Amniotic epithelial cell (primary cell): ENCODE measurements around the gene PRM3.

Experiments
- DNase-seq: peaks from one replicate; pipeline ENCODE4 v3.0.0-alpha.2; 2010; ENCODE audit warnings: low read depth

The PRM3 gene

DNA sequence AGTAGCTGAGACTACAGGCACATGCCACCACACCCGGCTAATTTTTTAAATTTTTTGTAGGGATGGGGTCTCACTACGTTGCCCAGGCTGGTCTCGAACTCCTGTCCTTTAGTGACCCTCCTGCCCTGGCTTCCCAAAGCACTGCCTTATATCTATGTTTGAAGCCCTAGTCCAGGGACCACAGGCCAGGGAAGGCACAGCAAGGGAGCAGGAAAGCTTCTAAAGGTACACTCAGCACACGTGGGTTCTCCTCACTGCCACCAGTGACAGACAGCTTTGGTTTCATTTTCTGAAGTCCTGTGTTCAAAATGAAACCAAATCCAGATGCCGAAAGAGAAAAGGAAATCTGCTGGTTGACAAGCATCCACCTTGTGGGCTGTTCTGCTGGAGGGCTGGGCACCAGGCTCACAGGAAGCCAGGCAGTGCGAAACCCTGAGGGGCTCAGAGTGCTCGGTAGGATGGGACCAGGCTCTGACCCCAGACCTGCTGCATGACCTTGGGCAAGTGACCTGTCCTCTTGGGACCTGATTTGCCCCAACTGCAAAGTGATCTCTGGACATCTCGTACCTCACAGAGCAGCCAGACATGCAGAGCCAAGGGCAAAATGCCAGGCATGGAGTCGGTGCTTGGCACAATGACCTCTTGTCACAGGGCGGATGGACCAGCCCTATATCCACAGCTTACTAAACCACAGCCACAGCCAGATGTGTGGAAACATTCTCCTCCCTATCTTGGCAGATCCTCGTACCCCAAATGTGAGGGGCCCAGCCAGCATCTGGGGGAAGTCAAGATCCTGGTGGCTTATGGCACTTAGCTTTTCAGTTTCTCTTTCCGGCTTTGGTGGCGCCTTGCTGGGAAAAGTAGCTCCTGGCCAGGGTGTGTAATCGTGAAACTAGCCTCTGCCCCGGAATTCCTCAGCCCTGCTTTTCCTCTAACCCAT, 14.6 kb downstream of the PRM3 start:
- no peak for DNase-seq

DNA sequence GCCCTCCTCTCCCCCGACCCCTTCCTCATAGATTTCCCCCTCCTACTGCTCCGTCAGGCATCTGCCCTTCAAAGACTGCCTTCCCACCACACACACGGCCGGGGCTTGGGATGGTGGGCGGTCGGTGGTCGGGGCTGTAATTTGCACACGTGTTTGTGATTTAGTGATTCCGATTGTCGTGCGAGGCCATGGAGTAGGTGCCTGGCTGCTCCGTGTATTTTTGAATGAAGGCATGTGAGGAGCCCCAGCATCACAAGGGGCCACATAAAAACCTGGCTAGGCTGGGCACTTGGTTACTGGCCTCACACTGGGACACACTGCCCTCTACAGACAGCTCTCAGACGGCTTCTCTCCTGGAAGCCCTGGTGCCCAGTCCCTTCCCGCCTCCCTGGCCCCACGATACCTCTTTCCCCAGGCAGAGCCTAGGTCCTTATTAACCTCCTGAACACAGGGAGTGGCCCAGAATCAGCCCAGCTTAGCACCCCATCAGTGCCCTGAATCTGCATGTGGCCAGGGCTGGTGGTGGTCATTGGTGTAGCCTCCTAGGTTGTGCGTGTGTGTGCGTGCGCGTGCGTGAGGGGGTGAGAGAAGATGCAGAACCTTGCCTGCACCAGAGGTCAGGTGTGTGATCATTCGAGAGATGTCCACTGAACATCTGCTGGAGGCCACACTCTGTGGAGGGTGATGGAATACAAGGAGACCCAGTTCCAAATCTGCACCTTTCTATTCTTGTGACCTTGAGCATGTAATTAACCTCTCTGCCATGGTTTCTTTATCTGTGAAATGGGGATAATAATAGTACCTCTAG, 16.1 kb downstream of the PRM3 start:
- peak; percentile 72 for DNase-seq

DNA sequence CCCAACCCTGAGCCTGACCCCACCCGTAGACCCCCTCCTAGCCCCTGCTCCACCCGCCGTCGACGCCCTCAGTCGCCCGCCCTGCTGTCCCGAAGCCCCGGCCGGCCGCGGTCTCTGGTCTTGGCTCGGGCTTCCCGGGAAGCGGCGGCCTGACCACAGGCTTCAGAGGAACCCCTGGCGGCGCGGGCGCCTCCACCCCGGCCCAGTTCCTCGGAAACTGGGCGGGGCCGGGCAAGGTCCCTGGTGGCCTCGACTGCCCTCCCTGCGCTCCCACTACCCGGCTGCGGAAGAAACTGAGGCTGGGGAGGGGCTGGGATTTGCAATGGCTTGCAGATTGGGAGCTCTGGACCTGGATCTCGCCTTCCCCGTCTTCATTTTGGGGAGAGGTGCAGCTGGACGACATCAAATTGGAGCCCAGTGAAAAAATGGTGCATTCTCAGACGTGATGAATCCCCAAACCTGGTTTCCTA, 16.7 kb downstream of the PRM3 start:
- DNase-seq, result no peak

DNA sequence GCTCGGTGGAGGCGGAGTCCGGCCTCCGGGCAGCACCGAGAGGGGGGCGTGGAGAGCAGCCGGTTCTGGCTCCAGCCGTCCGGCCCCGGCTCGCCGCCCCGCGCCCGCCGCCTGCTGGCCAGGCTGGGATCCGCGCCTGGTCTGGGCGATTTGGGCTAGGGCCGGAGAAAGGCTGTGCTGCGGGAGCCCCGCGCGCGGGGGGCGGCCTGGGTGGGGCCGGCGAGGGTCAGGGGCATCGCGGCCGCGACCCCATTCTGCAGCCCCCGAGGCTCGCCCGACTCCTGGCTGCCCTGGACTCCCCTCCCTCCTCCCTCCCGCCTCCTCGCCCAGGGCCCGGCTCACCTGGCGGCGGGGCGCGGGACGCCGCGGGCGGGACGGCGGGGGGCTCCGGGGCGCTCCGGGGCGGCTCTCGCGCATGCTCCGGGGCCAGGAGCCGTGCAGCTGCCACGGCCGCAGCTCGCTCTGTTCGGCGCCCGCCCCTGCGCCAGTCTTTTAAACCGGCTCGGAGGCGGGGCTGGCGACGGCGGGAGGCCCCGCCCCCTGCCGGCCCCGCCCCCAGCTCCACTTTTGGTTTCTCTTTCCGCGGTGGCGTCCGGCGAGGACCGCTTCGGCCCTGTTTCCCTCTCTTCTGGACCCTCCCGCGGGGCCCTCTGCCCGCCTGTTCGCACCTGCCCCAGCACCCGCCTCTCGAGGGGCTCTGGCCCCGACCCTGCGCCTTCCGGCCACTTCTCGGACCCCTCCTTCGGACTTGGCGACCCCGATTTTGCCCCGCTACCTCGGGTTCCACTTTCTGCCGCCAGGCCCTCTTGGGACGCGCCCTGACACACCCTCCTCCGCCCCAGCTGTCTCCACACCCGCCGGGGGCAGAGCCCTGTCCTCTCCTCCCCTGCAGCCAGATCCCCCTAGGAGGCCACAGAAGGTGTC, 17.4 kb downstream of the PRM3 start, which contains the start of gene SOCS1:
Gene SOCS1 (minus strand): TSS at position 468 of the 924 bp plus-strand sequence. CDS start 726 bp downstream, outside the sequence.
- DNase-seq, result peak; percentile 57

DNA sequence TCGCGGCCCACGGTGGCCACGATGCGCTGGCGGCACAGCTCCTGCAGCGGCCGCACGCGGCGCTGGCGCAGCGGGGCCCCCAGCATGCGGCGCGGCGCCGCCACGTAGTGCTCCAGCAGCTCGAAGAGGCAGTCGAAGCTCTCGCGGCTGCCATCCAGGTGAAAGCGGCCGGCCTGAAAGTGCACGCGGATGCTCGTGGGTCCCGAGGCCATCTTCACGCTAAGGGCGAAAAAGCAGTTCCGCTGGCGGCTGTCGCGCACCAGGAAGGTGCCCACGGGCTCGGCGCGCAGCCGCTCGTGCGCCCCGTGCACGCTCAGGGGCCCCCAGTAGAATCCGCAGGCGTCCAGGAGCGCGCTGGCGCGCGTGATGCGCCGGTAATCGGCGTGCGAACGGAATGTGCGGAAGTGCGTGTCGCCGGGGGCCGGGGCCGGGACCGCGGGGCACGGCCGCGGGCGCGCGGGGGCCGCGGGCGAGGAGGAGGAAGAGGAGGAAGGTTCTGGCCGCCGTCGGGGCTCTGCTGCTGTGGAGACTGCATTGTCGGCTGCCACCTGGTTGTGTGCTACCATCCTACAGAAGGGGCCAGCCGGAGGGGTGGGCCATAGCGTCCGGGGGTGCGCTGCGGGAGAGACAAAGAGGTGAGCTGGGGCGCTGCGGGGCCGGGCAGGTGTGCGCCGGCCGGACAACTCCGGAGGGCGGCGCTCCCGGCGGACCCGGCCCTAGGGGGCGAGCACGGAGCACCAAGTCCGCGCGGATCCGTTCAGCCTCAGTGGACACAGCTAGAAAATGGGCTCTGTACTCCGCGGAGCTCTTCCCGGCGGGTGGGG, 18.3 kb downstream of the PRM3 start:
- DNase-seq, result peak; percentile 49

DNA sequence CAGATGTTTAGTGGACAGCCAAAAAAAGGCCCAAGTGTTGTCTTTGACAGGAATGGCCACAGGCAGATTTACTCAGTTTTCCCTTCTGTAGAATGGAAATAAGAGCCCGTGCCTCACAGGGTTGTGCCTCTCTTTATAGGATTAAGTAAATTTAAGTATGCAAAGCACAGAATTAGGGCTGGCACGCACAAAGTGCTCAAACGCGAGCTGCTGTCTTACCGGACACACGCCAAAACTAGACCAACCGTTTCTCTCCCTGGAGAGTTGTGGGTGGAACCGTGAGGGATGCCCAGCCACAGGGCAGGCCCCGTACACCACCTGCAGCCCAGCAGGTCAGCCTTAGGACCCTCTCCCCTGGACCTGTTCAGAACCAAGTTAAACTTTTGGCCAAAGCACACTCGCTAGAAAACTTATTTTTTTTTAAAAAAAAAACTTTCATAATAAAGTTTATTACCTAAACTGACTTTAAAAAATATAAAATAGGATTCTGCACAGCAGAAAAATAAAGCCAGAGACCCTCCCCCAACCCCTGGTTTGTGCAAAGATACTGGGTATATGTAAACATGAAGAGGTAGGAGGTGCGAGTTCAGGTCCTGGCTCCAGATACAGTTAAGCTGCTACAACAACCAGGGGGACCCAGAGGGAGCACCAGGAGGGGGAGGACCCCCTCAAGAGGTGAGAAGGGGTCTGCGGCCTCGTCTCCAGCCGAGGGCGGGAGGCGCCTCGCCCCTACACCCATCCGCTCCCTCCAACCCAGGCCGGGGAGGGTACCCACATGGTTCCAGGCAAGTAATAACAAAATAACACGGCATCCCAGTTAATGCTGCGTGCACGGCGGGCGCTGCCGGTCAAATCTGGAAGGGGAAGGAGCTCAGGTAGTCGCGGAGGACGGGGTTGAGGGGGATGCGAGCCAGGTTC, 19.2 kb downstream of the PRM3 start:
- no peak for DNase-seq

DNA sequence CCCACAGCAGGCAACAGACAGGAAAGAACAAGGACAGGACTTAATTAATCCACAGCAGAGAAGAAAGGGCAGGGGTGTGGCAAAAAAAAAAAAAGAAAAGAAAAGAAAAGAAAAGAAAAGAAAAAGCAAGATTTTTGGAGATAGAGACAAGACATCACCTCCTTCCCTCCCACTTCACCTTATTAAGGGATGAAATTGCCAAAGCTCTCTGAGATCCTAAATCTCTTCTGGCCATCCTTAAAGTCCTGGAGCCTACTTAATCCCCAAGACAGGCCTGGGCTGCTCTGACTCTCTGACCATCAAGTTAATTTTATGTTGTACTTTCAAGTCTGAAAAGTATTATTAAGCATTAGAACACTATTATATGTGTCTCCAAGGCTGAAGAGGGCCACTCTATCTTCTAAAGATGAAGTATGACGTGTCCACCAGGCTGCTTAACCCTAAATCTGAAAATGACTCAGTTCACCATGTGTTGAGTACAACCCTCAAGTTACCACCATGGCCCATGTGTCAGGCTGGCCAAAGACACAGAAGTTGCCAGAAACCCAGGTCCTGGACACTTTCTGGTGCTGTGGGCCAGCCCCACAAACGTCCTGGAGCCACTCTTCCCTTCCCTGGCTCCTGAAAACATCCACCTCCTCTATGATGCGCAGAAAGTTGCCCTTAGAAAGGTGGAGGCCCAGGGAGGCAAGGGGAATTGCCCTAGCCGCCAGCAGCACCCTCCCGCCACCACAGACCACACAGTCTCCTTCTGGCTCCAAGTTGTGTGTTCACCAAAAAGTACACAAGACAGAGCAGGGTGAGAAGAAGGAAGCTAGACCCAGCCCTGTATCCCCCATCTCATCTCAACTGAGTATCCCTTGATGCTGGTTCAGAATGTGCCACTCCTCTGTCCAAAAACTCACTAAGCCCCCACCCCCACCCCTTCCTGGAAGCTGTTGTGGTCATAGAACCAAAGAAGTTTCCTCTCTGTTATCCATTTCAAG, 20.1 kb downstream of the PRM3 start:
- DNase-seq, result peak; percentile 37

DNA sequence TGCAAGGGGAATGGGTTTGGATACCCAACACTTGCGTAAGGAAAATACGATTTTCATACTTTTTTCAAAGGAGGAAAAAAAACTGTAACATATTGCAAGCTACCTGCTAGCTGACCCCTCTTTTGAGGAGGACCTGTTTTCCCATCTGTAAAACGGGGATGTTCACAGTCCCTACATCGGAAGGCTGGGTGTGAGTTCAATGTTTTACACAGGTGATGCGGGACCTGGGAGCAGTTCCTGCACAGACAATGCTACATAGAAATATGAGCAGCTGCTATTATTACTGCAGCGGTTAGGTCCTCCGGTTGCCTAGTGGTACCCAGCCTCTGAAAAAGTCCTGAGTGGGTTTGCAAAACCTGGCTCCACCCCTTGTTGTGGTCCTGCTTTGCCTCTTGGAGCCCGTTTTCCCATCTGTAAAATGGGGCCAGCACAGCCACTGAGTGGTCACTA, 20.9 kb downstream of the PRM3 start:
- DNase-seq, result no peak

DNA sequence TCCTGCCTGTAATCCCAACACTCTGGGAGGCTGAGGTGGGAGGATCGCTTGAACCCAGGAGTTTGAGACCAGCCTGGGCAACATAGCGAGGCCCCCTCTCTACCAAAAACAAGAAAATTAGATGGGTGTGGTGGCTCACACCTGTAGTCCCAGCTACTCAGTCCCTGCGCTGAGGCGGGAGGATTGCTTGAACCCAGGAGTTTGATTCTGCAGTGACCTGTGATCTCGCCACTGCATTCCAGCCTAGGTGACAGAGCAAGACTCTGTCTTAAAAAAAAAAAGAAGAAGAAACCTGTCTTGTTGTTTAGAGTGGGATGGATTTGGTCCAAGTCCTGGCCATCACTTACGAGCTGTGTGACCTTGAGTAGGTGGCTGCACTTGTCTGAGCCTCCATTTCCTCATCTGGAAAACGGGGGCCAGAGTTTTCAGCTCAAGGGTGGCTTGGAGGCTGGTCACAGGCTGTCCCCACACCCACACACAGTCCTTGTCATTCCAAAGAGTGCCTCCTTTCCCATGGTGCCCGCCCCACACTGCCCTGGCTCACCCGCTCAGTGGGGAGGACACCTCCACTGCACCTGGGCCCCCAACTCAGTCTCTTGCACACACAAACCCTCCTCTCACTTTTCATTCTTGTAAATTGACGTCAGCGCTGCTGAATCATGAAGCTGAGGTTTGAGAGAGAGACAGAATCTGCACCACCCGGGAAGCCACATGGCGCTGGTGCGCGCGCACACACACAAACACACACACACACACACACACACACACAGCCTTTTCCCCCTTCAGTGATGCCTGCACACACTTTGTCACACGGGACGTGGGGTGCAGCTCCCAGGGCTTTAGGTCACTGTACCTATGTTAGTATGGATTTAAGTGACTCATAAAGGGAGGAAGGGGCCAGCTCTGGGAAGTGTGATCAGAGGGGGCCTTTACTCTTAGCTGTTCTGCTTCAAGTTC, 21.6 kb downstream of the PRM3 start:
- DNase-seq, result peak; percentile 84

DNA sequence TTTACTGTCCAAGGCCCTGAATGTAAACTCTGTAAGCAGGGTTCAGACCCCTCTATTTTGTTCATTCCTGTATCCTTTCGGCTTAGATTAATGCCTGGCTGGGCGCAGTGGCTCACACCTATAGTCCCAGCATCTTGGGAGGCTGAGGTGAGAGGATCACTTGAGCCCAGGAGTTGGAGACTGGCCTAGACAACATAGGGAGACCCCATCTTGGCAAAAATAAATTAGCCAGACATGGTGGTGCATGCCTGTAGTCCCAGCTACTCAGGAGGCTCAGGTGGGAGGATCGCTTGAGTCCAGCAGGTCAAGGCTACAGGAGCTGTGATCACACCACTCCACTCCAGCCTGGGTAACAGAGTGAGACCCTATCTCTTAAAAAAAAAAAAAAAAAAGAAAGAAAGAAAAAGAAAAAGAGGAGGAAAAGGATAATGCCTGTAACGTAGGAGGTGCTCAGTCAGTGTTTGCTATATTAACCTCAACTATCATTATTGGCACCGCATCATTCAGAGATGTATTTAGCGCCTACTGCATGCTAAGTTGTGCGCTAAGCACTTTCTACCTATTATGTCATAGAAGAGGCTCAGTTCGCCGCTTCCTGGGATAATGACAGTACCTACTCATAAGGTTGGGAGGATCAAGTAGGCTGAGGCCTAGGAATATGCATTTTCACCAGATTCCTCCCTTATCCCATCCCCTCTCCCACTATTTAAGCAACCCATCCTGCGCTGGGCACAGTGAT, 22.5 kb downstream of the PRM3 start:
- DNase-seq, result no peak

DNA sequence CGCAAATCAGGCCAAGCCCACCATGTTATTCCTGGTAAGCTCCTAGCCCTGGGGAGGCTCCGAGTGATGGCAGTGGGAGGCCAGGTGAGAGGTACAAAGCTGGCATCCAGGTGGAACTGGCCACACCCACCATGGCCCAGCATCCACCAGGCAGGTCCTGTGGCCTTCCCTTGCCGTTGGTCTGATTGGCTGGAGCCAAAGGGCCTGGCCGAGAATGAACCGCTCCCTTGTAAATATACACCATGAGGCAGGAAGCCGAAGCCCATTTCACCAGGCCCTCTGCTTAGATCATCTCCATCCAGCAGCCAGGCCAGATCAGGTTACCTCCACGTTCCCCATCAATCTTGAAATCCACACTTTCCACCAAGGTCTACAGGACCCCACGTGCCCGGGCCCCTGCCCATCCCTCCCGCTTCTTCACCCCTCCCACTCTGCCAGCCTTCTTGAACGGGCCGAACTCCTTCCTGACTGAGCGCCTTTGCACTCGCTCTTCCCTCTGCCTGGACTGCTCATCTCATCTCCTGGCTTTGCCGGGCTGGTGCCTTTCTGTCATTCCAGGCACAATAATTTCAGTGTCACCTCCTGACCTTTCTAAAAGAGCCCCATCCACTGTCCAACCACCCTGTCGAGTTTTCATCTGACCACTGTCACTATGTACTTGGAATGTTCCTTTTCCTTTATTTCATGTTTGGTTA, 23.2 kb downstream of the PRM3 start:
- no peak for DNase-seq

DNA sequence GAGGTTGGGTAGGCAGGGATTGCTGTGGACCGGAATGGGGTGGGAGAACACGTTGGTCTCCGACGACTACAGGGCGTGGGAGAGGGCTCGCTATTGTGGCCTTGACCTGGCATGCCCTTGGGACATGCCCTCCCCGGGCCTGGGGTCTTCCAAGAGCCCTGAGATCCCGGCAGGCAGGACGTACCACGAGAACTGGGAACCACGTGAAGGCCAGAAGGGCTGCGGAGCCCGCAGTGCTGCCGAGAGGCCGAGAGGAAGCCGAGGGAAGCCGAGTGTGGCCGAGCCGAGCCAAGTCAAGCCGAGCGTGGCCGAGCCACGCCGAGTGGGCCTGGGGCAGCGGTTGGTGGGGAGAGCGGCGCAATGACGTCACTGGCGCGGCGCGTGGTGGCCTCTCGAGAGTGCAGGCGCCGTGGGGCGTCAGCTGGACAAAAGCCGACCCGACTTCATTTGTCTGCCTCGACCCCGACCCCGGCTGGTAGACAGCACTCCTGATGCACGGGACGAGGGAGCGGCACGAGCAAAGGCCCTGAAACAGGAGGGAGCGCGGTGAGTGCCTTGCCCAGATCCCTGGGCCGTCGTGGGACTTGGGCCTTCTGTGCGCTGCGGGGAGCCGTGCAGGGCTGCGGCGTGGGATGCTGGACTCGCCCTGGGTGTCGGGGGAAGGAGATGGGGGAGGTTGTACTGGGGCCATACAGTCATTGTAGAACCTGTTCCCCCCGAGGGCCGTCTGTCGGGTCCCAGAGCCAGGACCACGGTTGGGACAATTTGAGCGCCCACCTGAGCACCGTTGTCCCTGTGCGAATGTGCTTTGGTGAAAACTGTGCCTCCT, 24.0 kb downstream of the PRM3 start:
- DNase-seq, result no peak

DNA sequence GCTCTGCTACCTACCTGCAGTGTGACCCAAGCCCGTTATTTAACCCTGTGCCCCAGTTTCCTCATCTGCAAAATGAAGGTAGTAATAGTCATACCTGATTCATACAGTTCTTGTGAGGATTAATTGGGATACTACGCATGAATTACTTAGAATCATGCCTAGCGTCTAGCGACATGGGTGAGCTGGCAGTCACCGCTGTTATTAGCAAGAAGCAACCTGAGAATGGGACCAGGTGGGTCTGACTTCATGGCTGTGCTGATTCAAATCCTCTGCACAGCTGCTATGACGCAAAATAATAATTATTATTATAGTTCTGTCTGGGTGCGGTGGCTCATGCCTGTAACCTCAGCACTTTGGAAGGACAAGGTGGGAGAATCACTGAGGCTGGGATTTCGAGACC, 25.3 kb downstream of the PRM3 start:
- no peak for DNase-seq

DNA sequence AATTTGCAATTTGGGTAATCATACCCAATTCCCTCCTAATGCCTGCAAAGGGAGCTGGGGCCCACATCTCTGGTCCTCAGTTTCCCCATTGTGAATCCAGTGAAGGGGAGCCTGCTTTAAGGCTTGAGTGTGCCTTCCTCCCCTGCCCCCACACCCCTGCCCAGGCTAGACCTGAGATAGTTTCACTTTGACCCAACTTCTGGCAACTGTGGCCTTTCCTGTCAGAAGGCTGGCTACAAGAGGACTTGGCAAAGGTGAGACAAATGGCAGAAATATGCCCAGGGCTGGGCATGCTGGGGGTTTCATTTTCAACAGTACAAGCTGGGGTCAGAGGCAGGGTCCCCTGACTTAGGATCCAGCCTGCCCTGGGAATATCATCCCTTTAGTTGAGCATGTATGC, 27.4 kb downstream of the PRM3 start:
- no peak for DNase-seq

DNA sequence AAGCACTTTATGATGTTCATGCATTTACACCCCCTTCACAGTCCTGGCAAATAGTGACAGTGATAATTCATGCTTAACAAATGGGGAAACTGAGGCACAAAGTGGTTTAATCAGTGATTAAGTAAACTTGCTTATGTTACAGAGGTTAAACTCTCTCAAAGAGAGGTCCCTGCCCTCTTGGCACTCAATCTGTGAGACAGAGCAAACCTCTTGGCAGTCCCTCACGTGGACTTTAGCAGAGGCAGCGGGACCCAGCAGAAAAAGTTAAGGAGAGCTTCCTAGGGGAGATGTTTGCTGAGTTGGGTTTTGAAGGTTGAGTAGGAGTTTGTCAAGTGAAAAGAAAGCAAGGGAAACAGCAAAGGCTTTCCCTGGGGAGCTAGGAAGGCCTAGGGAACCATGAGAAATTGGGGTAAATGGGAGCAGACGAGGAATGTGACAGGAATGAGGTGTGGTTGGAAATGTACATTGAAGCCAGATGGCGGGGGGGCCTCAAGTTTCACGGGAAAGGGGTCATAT, 28.1 kb downstream of the PRM3 start:
- DNase-seq, result no peak
